Tibial nerve (tissue), 4 donors: ENCODE results near the gene UQCRH.

Experiments used
- EP300 ChIP-seq, 2 donors: sonication (generic); formaldehyde crosslinking; IDR thresholded peaks; one replicate each; pipeline ENCODE4 v1.6.1; 2017; ENCODE audit warnings: antibody characterized with exemption in 2 of 2, mild to moderate bottlenecking in 1 of 2
- POLR2A ChIP-seq, 2 donors: fragments of 450-650 bp; IDR thresholded peaks; one replicate each; pipeline ENCODE4 v1.6.1; 2017; ENCODE audit warnings: antibody characterized with exemption in 2 of 2, mild to moderate bottlenecking in 2 of 2, moderate library complexity in 2 of 2
- TF ChIP-seq, protein P1 (sequence below), 5 experiments: fragments of 200-600 bp in 3 of 5; fragments of 450-650 bp in 2 of 5; sonication (generic) in 3 of 5; IDR thresholded peaks; one replicate each; pipeline ENCODE4 v1.5.1; 2016 to 2019; ENCODE audit warnings: antibody characterized with exemption in 5 of 5, mild to moderate bottlenecking in 3 of 5, moderate library complexity in 2 of 5

DNA sequence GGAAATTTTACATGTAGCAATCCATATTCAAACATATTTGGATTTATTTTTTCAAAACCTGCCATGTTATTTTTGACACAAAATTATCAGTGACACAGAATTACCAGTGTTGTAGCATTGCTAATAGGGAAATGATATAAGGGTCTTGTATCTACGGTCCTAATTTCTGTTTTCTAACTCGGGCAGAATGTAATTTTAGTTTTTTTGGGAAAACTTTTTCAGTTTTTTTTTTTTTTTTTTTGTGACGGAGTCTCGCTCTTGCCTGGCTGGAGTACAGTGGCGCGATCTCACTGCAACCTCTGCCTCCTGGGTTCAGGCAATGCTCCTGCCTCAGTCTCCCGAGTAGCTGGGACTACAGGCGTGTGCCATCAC, 2.6 kb downstream of the UQCRH start:
- TF ChIP-seq, protein P1, sequence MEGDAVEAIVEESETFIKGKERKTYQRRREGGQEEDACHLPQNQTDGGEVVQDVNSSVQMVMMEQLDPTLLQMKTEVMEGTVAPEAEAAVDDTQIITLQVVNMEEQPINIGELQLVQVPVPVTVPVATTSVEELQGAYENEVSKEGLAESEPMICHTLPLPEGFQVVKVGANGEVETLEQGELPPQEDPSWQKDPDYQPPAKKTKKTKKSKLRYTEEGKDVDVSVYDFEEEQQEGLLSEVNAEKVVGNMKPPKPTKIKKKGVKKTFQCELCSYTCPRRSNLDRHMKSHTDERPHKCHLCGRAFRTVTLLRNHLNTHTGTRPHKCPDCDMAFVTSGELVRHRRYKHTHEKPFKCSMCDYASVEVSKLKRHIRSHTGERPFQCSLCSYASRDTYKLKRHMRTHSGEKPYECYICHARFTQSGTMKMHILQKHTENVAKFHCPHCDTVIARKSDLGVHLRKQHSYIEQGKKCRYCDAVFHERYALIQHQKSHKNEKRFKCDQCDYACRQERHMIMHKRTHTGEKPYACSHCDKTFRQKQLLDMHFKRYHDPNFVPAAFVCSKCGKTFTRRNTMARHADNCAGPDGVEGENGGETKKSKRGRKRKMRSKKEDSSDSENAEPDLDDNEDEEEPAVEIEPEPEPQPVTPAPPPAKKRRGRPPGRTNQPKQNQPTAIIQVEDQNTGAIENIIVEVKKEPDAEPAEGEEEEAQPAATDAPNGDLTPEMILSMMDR (IDR thresholded peaks at IDR 0.05), result no peak
- TF ChIP-seq POLR2A (IDR thresholded peaks at IDR 0.05) (no peak), EP300 (IDR thresholded peaks at IDR 0.05) (no peak)
